Testis (tissue), 3 donors: ENCODE data around the gene COX6B1. TPM values are rescaled to one million over a fixed set of nuclear protein-coding genes. Genes with fewer than 3 reads are reported as not detected.

Experiments used
- DNase-seq: peaks from one replicate; pipeline ENCODE4 v3.0.0-alpha.2; 2019
- H3K27ac ChIP-seq, 2 donors: fragments of 200-600 bp; sonication (generic); one replicate each; pipeline ENCODE4 v1.5.1; 2019
- H3K27me3 ChIP-seq: fragments of 200-600 bp; sonication (generic); one replicate; pipeline ENCODE4 v1.5.1; 2019
- H3K36me3 ChIP-seq: fragments of 200-600 bp; sonication (generic); one replicate; pipeline ENCODE4 v1.5.1; 2017; ENCODE audit warnings: low read depth; ENCODE audit errors: missing control alignments
- H3K4me1 ChIP-seq: fragments of 200-600 bp; sonication (generic); one replicate; pipeline ENCODE4 v1.5.1; 2019
- H3K4me3 ChIP-seq, 2 donors: fragments of 200-600 bp; sonication (generic); one replicate each; pipeline ENCODE4 v1.5.1; 2017 to 2019
- H3K9me3 ChIP-seq: fragments of 200-600 bp; sonication (generic); one replicate; pipeline ENCODE4 v1.5.1; 2017
- CTCF ChIP-seq, 3 experiments: fragments of 450-650 bp in 2 of 3; fragments of 200-600 bp in 1 of 3; sonication (generic) in 1 of 3; IDR thresholded peaks; one replicate each; pipeline ENCODE4 v1.5.1; 2016 to 2019; ENCODE audit warnings: antibody characterized with exemption in 3 of 3, mild to moderate bottlenecking in 2 of 3, moderate library complexity in 1 of 3
- POLR2A ChIP-seq: fragments of 450-650 bp; IDR thresholded peaks from one replicate; pipeline ENCODE4 v1.6.1; 2017; ENCODE audit warnings: antibody characterized with exemption, mild to moderate bottlenecking, moderate library complexity
- WGBS, 2 donors: methylation state at CpG; one replicate each; pipeline ENCODE4 v1.1.5; 2018; 5-methylcytosine and 5-hydroxymethylcytosine counted together
- intact Hi-C: fragments of 100-400 bp; cut with DNase I; formaldehyde crosslinking; loops from one replicate; pipeline ENCODE4 v1.15.1; 2023; ENCODE audit warnings: low total_unique reads
- polyA plus RNA-seq: library from polyadenylated mRNA; stranded (reverse); fragments of 350-450 nt; fragmentation: Illumina TruSeq; extraction: RNeasy Lipid Tissue Mini Kit (QIAGEN cat#74804); gene quantifications from one replicate; pipeline ENCODE4 v1.2.3, GENCODE V29; 2014; ENCODE audit warnings: low read depth, low replicate concordance; ENCODE audit not compliant: insufficient read depth
- total RNA-seq, 2 donors: library from RNA; depleted of rRNA; stranded (reverse); fragments of >200 nt; gene quantifications; one replicate each; pipeline ENCODE4 v1.2.3, GENCODE V29; 2016

The COX6B1 gene
- total and polyA plus RNA-seq, 3 donors from 2014 or later: 198 to 322 (median 262) TPM

GRCh38 chr19:35633727-35634440 lies 14.2 kb upstream of the COX6B1 start:
- Histone ChIP-seq H3K4me3 (no peak overlapping the region), H3K27ac (no peak overlapping the region), H3K4me1 (peaks cover 5% of the 10 kb centered on the region), H3K9me3 (no peaks in the 10 kb centered on the region), H3K27me3 (no peaks in the 10 kb centered on the region), H3K36me3 (peaks cover 4% of the 10 kb centered on the region)
- TF ChIP-seq CTCF (IDR thresholded peaks at IDR 0.05) (no peak), POLR2A (no peak)
- intact Hi-C loops: no loop called here
- no peak for DNase-seq
- 88 to 93% methylated on average over 25 to 29 of the region's 29 CpGs for WGBS, 2 donors

DNA sequence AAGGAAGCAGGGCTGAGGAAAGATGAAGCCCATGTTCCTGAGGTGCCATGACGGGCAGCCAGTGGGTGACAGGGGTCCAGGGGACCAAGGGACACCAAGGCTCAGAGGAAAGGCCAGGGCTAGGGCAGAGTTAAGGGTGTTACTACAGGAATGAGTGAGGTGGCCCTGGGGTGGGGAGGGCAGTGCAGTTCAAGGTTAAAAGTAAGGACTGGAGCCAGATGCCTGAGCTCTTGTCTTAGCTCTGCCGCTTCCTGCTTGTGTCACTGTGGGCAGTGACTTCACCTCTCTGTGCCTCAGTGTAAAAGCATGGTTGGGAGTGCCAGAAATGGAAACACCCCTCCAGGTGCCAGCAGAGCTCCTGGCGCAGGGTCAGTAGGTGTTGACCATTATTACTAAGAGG lies 11.5 kb upstream of the COX6B1 start:
- intact Hi-C loops: no loop called here
- no peaks in the 10 kb centered on the region for H3K27me3 ChIP-seq
- no peak overlapping the region for H3K27ac ChIP-seq
- H3K4me3 ChIP-seq: no peak overlapping the region
- 85 to 88% methylated on average over 2 to 3 of the region's 3 CpGs for WGBS, 2 donors
- H3K9me3 ChIP-seq: no peaks in the 10 kb centered on the region
- no peaks in the 10 kb centered on the region for H3K4me1 ChIP-seq
- TF ChIP-seq CTCF (IDR thresholded peaks at IDR 0.05) (no peak), POLR2A (no peak)
- no peak for DNase-seq
- peaks cover 4% of the 10 kb centered on the region for H3K36me3 ChIP-seq

DNA sequence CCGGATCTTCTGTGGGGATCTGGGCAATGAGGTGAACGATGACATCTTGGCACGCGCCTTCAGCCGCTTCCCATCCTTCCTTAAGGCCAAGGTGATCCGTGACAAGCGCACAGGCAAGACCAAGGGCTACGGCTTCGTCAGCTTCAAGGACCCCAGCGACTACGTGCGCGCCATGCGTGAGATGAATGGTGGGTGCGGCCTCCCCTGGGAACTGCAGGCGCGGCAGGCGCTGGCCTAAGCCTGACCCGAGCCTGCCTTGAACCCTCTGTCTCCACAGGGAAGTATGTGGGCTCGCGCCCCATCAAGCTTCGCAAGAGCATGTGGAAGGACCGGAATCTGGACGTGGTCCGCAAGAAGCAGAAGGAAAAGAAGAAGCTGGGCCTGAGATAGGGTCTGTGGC lies 11.0 kb upstream of the COX6B1 start:
- Histone ChIP-seq H3K36me3 (peaks cover 4% of the 10 kb centered on the region), H3K27ac (no peak overlapping the region), H3K4me3 (no peak overlapping the region), H3K9me3 (no peaks in the 10 kb centered on the region), H3K27me3 (no peaks in the 10 kb centered on the region), H3K4me1 (no peaks in the 10 kb centered on the region)
- WGBS, 2 donors: 90 to 98% methylated on average over 19 to 25 of the region's 25 CpGs
- TF ChIP-seq CTCF (IDR thresholded peaks at IDR 0.05) (no peak), POLR2A (no peak)
- no peak for DNase-seq
- intact Hi-C loops: no loop called here

- no peak for TF ChIP-seq POLR2A
- TF ChIP-seq CTCF (IDR thresholded peaks at IDR 0.05): no peak
- Histone ChIP-seq H3K9me3 (no peaks in the 10 kb centered on the region), H3K36me3 (peaks cover 4% of the 10 kb centered on the region), H3K4me1 (no peaks in the 10 kb centered on the region), H3K27me3 (no peaks in the 10 kb centered on the region), H3K4me3 (no peak overlapping the region), H3K27ac (no peak overlapping the region)
- no peak for DNase-seq
- 51 to 56% methylated on average over 6 of the region's 6 CpGs for WGBS, 2 donors
- intact Hi-C loops: no loop called here
Observed at GRCh38 chr19:35639321-35639639, 8.8 kb upstream of the COX6B1 start.

GRCh38 chr19:35639863-35640262 lies 8.3 kb upstream of the COX6B1 start:
- intact Hi-C loops: loop anchor here (10.0 kb wide), 1 partner anchor 95 kb away; the partner anchor contains the start of gene TMEM147
- WGBS, 2 donors: 85 to 88% methylated on average over 8 of the region's 8 CpGs

More at GRCh38 chr19:35639863-35640262, 8.3 kb upstream of the COX6B1 start:
- TF ChIP-seq POLR2A (no peak), CTCF (IDR thresholded peaks at IDR 0.05) (no peak)
- Histone ChIP-seq H3K36me3 (peaks cover 4% of the 10 kb centered on the region), H3K4me1 (no peaks in the 10 kb centered on the region), H3K4me3 (no peak overlapping the region), H3K27ac (no peak overlapping the region), H3K9me3 (no peaks in the 10 kb centered on the region), H3K27me3 (no peaks in the 10 kb centered on the region)
- no peak for DNase-seq
